Fibroblast of lung (primary cell): ENCODE measurements around the gene TYMS.

Source experiments
- EZH2 ChIP-seq: IDR thresholded peaks from 2 replicates; pipeline ENCODE4 v1.5.1; 2012; ENCODE audit warnings: low read length, control low read depth, mild to moderate bottlenecking; ENCODE audit errors: missing control alignments
- TF ChIP-seq, protein P1 (sequence below), 2 donors: IDR thresholded peaks in 1 of 2; conservative IDR thresholded peaks in 1 of 2; 1 replicate in 1 of 2; 2 replicates in 1 of 2; pipeline ENCODE4 v1.5.1; 2011 to 2012; ENCODE audit warnings: low read length in 2 of 2, control low read depth in 1 of 2, inconsistent platforms in 1 of 2, low read depth in 1 of 2, mild to moderate bottlenecking in 1 of 2

- TF ChIP-seq, protein P1, sequence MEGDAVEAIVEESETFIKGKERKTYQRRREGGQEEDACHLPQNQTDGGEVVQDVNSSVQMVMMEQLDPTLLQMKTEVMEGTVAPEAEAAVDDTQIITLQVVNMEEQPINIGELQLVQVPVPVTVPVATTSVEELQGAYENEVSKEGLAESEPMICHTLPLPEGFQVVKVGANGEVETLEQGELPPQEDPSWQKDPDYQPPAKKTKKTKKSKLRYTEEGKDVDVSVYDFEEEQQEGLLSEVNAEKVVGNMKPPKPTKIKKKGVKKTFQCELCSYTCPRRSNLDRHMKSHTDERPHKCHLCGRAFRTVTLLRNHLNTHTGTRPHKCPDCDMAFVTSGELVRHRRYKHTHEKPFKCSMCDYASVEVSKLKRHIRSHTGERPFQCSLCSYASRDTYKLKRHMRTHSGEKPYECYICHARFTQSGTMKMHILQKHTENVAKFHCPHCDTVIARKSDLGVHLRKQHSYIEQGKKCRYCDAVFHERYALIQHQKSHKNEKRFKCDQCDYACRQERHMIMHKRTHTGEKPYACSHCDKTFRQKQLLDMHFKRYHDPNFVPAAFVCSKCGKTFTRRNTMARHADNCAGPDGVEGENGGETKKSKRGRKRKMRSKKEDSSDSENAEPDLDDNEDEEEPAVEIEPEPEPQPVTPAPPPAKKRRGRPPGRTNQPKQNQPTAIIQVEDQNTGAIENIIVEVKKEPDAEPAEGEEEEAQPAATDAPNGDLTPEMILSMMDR (conservative IDR thresholded peaks at IDR 0.05 in 1 of 2, IDR thresholded peaks at IDR 0.05 in 1 of 2; ENCODE audit: low read depth in 1 of 2, low read length in 2 of 2), result no peak
- no peak for TF ChIP-seq EZH2
These were observed 58.2 kb downstream of the TYMS start for GRCh38 chr18:715626-716025.
